Measurements from ENCODE around the gene PADI3.

PADI3 gene

GRCh38 chr1:17225140-17225539, 23.8 kb upstream of the PADI3 start:
- no peak for TF ChIP-seq CTCF (IDR thresholded peaks at IDR 0.05; ENCODE audit: low read depth, low read length)
- H3K4me3 ChIP-seq (ENCODE audit: low read depth, low read length): no peak overlapping the region

- TF ChIP-seq CTCF (IDR thresholded peaks at IDR 0.05; ENCODE audit: low read depth, low read length): no peak
- H3K4me3 ChIP-seq (ENCODE audit: low read depth, low read length): no peak overlapping the region
Observed at GRCh38 chr1:17227358-17227915, 21.5 kb upstream of the PADI3 start.

DNA sequence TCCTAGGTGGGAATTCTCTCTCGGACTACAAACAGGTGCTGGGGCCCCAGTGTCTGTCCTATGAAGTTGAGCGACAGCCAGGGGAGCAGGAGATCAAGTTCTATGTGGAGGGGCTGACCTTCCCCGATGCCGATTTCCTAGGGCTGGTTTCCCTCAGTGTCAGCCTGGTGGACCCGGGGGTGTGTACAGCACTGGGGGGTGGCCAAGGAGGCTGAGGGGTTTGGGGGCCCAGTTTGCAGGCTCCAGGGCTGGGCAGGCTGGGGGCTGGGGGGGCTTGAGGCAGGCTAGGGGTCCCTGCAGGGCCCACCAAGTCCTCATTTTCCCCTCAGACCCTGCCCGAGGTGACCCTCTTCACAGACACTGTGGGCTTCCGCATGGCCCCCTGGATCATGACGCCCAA, 20.3 kb upstream of the PADI3 start:
- TF ChIP-seq CTCF (IDR thresholded peaks at IDR 0.05; ENCODE audit: low read depth, low read length): no peak
- H3K4me3 ChIP-seq (ENCODE audit: low read depth, low read length): no peak overlapping the region

- no peak overlapping the region for H3K4me3 ChIP-seq (ENCODE audit: low read depth, low read length)
- no peak for TF ChIP-seq CTCF (IDR thresholded peaks at IDR 0.05; ENCODE audit: low read depth, low read length)
Observed at GRCh38 chr1:17229379-17229778, 19.5 kb upstream of the PADI3 start.

DNA sequence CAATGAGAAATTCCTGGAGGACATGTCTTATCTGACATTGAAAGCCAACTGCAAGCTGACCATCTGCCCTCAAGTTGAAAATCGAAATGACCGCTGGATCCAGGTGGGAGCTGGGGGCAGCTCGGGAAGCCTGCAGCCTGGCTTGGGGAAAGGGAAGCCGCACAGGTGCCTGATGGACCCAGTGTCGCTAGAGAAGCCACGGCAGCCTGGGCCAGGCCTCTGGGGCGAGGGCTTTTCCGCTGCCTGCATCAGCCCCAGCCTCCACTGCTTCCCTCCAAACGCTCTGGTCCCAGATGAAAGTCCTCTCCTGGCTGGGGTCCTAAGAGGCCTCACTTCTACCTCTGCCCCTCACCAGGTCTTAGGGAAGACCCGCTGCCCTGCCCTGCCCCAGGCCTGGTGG, 18.8 kb upstream of the PADI3 start:
- no peak overlapping the region for H3K4me3 ChIP-seq (ENCODE audit: low read depth, low read length)
- TF ChIP-seq CTCF (IDR thresholded peaks at IDR 0.05; ENCODE audit: low read depth, low read length): no peak

DNA sequence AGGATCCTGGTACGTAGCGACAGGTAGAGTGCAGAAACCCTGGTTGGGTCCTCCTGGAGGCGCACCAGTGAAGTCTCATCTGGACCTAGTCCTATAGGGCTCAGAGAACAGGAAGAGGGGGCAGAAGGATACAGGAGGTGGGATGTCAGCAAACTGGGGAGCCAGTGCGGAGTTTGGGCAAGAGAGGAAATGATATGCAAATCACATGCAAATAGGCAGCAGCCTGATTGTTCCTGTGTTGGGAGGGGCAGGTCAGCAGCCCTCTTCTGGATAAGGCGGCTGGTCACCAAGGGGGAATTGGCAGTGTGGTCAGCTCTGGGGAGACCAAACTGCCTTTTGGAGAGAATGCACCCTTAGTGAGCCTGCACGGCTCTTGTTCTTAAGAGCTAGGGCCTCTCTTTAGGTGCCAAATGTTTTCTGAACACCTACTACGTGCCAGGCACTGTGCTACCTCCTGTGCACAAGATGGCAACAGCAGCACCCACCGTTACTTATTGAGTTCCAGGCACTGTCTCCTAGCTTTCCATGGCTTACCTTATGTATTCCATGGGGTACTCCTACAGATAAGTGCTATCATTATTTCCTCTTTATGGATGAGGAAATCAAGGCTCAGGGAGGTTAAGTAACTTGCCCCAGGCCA, 18.1 kb upstream of the PADI3 start:
- TF ChIP-seq CTCF (IDR thresholded peaks at IDR 0.05; ENCODE audit: low read depth, low read length): no peak
- no peak overlapping the region for H3K4me3 ChIP-seq (ENCODE audit: low read depth, low read length)

GRCh38 chr1:17232759-17233661, 15.9 kb upstream of the PADI3 start:
- TF ChIP-seq CTCF (IDR thresholded peaks at IDR 0.05; ENCODE audit: low read depth, low read length): no peak
- H3K4me3 ChIP-seq (ENCODE audit: low read depth, low read length): no peak overlapping the region

All from WI38 (cell line).